GM18907 (cell line): ENCODE measurements around the gene RGPD4.
A peak's percentile ranks its signal among the peaks of the same experiment; 100 is the strongest.
"Not testable (repeated sequence)": the region's sequence is repeated elsewhere in the genome, so short reads cannot be mapped to it uniquely, and the experiment has no call there.

Source experiments
- ATAC-seq: cut with Tn5 transposase; IDR thresholded peaks from one replicate; pipeline ENCODE4 v1.9.1; 2021; ENCODE audit warnings: mild to moderate bottlenecking, moderate library complexity; ENCODE audit not compliant: unreplicated experiment

The RGPD4 gene

GRCh38 chr2:107826749-107827148 lies at the start of gene RGPD4:
Gene RGPD4, plus strand, starts transcription at chr2:107826892. Its CDS starts 122 bp downstream, at chr2:107827014.
- not testable (repeated sequence) for ATAC-seq

GRCh38 chr2:107777974-107778373 lies 48.7 kb upstream of the RGPD4 start:
- ATAC-seq: no peak

GRCh38 chr2:107785756-107786155 lies 40.9 kb upstream of the RGPD4 start:
- ATAC-seq: no peak

GRCh38 chr2:107790837-107791236 lies 35.9 kb upstream of the RGPD4 start:
- ATAC-seq: no peak

DNA sequence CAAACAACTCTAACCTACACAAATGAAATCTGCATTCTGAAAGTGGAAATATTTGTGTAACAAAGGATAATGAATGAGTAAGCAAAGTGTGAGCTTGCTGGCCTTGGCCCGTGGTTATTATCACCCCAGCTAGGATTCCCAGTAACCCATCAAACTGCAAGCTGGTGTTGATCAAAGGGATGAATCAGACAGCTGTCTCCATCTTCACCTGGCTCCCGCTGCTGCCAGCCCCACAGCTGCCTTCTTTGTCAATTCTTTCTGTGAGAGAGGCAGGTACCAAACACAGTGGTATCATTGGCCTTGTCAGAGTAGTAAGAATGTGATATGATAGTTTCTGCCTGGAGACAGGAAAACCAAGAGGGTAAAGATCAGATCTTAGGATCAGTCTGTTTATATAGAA lies 25.2 kb upstream of the RGPD4 start:
- no peak for ATAC-seq

DNA sequence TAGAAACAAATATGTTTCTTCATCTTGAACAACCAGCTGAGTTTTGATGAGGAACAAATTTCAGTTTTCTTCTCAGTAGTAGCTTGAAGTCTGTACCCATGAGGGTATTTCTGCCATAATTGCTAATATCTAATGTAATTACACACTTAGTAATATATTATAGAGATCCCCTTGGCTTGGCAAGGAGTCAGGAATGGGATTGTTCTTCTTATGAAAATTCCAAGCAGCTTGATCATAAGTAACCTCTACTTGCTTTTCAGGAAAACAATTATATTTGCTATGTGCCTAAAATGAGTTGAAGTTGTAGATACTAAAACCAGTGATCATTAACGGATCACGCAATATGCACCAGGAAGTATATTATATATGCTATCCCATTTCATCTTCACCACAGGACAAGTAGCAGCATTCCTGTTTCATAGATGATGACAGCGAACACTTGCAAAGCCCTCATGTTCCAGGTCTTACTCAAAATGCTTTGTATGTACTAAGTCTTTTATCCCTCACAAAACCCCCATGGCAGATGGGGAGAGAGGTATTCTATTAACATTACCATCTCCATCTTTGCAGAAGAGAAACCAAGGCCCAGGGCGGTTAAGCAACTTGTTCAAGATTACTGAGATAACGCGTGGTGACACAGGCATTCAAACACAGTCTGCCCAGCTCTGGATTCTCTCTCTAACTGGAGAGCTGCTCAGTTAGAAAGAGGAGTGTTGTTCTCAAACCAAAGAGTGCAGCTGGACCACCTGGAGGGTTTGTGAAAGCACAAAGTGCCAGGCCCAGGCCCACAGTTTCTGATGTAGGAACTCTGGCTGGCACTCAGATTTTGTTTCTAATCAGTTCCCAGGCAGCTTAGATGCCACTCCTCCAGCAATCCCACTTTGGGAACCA lies 21.8 kb upstream of the RGPD4 start:
- ATAC-seq: no peak

DNA sequence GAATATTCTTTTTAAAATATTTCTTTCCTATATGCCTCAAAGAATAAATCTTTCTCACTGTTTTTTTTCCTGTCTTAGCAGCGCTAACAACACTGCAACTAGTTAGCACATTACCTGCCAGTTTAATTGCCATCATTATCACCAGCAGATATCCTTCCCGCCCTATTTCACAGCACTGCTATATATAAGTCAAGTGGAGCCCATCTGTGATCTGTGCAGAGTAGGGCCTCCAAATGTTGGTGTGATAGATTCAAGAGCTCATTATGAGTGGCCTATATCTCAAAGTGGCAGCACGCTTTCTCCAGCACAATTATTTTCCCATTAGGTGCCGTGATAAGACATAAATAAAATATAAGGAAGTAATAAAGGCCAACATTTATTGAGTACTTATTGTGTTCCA lies 19.8 kb upstream of the RGPD4 start:
- ATAC-seq: no peak

DNA sequence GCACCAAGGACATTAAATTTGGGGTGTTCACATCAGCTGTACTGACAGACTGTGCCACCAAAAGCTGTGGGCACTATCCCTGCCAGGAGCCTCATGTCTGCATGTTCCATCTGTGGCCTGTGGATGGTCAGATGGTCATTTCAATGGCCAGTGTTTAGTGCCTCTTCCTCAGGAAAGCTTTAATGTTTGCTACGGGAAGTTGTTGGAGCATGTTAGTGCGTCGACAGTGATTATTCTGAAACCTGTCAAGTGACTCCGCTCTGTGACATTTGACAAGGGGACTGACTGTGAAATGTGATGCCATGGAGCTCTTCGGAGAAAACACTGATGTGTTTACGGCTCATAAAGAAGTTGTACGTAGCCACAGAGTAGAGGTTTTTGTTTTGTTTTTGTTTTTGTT lies 18.7 kb upstream of the RGPD4 start:
- ATAC-seq: no peak

DNA sequence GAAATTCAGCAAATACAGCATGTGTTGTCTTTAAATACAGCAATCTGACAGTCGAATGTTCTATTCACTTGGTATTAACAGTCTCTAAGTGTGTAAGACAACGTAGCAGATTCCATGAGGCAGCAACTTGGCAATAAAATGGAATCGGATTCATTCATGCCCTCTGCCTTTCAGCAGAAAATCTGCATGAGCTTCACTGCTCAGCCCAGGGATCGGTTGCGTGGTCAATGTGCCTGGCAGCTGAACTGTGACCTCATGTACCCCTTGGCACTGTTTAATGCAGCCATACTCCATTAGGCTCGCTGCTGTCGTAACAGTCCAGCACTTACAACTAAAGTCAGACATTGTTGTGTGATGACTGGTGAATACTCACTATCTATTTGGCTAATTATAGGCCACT lies 17.7 kb upstream of the RGPD4 start:
- no peak for ATAC-seq

DNA sequence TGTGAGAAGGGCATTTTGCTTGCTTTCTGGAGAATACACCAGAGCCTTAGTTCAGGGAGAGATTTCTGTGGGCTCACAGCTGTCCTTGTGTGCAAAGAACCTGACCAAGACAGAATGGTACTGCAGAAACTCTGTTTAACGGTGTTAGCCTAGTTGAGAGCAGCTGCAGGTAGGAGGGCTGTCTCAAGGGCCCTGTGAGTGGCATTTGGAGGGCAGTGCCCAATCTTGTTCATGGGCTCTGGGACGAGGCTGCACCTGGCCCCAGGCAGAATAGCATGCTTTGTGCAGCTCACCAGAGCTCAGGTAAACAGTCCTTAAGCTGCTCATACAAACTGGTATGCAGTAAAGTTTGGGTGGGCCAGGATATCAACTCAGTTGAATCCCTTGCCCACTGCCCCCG lies 16.9 kb upstream of the RGPD4 start:
- no peak for ATAC-seq

GRCh38 chr2:107810734-107811133 lies 16.0 kb upstream of the RGPD4 start:
- ATAC-seq: no peak

DNA sequence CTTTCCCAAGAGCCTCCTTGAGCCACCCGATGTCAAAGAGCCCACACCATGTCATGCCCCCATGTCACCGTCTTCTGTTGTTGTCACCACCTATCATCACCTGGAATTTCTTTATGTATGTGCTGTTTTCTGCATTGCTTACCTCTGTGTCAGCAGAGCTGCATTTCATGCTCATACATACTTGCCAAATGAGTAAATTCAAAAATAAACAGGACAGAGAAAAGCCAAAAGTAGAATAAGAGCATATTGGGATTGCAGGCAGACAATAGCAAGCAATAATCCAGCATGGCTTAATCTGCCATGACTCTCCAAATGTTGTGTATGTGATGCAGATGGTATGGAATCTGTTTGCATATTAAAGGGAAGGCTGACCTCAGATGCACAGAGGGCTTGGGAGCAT lies 15.3 kb upstream of the RGPD4 start:
- ATAC-seq: no peak

DNA sequence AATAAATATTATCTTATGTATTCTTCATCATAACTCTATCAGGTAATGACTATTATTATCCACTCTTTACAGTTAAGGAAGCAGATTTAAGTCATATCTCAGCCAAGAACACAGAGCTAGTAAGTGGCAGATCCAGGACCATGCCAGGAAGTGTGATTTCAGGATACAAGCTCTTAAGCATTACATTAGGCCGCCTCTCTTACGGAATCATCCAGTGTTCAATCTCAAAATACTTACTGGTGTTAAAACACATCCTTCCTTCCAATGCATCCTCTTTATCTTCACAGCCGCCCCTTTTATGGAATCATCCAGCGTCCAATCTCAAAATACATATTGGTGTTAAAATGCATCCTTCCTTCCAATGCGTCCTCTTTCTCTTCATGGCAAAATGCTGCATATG lies 14.7 kb upstream of the RGPD4 start:
- no peak for ATAC-seq

DNA sequence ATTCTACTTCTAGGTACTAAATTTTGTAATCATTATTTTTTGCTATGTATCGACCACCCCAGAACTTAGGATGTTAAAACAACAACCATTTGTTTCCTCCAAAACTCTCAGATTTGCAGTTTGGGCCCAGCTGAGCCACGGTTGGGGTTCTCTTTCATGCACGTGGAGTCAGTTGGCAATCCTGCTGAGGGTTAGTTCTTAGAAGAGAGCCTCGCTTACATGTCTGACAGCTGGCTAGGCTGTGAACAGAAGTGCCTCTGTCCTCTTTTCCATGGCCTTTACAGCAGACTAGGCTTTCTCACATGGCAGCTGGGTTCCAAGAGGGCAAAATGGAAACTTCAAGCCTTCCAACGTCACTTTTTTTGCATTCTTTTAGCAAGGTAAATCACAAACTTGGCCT lies 9.3 kb upstream of the RGPD4 start:
- no peak for ATAC-seq

GRCh38 chr2:107822302-107822701 lies 4.4 kb upstream of the RGPD4 start:
- ATAC-seq: no peak

GRCh38 chr2:107824451-107825205 lies 2.1 kb upstream of the RGPD4 start:
- ATAC-seq: no peak

DNA sequence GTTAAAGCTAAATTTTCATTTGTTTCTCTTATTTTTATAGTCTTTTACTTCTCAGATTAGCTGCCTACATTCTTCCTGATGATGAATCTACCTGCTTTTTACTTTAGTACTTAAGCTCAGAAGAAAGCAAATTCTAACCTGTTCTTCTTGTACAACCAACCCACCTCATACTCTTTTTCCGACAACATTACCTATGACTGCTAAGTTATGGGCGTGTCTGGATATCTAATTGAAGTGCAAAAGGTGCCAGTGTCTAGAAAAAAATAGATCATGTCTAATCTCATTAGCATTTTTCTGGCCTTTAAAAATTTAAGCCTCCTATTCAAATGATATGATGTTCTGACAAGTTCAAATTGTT lies 1.5 kb upstream of the RGPD4 start:
- no peak for ATAC-seq

GRCh38 chr2:107829514-107829913 lies 2.8 kb downstream of the RGPD4 start:
- not testable (repeated sequence) for ATAC-seq

- ATAC-seq: not testable (repeated sequence)
Observed at GRCh38 chr2:107833152-107833551, 6.5 kb downstream of the RGPD4 start.

- not testable (repeated sequence) for ATAC-seq
Observed at GRCh38 chr2:107833618-107834017, 6.9 kb downstream of the RGPD4 start.

DNA sequence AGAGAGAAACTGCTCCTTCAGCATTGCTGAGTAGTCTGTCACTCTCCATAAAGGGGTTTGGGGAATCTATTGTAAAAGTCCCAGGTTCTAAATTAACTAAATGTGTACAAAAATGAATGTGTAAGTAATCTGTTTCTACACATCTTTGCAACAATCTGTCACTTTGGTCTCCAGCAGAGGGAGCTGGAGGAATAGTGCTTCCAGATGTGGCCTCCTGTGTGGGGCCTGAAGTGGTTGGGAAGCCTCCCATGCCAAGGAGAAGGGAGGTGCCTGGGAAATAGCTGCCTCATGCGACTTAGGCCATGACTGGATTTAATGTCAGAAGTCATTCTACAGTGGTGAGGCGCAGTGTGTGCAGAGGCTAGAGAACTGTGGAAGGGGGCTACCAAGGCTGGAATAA lies 89.4 kb downstream of the RGPD4 start:
- ATAC-seq: not testable (repeated sequence)

- peak; percentile 73 for ATAC-seq
Observed at GRCh38 chr2:107916696-107917370, 90.1 kb downstream of the RGPD4 start.
